ENCODE data around the gene PRR15.

DNA sequence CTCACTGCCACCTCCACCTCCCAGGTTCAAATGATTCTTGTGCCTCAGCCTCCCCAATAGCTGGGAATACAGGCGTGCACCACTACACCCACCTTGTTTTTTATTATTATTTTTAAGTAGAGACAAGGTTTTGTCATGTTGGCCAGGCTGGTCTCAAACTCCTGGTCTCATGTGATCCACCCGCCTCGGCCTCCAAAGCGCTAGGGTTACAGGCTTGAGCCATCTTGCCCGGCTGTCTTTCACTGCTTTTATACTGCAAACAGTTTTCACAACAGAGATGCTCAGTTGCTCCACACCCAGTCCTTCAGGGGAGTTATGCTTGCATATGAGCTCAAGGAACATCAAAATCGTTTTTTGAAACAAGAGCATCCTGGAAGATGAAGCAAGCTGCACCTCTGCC lies 1.3 kb upstream of the PRR15 start:
- no peak for TF ChIP-seq EP300 (conservative IDR thresholded peaks at IDR 0.05; ENCODE audit: poor library complexity, severe bottlenecking)
- no peak for TF ChIP-seq CTCF (IDR thresholded peaks at IDR 0.05; ENCODE audit: poor library complexity, severe bottlenecking)
- TF ChIP-seq RAD21 (conservative IDR thresholded peaks at IDR 0.05), result no peak
- TF ChIP-seq MXI1 (conservative IDR thresholded peaks at IDR 0.05; ENCODE audit: poor library complexity, severe bottlenecking), result no peak
- TF ChIP-seq POLR2AphosphoS5 (IDR thresholded peaks at IDR 0.05), result no peak

All from neural cell (in vitro differentiated cells).